Measurements from ENCODE around the gene GLYR1. TPM values are rescaled to one million over a fixed set of nuclear protein-coding genes. Genes with fewer than 3 reads are reported as not detected.
A peak's percentile ranks its signal among the peaks of the same experiment; 100 is the strongest.

The GLYR1 gene
- total and polyA plus RNA-seq, 9 of the 15 experiments (the other 6 are each of a cell fraction or from before 2014, with no cell fraction given) = 6.7 to 99.2 (median 60.2) TPM

DNA sequence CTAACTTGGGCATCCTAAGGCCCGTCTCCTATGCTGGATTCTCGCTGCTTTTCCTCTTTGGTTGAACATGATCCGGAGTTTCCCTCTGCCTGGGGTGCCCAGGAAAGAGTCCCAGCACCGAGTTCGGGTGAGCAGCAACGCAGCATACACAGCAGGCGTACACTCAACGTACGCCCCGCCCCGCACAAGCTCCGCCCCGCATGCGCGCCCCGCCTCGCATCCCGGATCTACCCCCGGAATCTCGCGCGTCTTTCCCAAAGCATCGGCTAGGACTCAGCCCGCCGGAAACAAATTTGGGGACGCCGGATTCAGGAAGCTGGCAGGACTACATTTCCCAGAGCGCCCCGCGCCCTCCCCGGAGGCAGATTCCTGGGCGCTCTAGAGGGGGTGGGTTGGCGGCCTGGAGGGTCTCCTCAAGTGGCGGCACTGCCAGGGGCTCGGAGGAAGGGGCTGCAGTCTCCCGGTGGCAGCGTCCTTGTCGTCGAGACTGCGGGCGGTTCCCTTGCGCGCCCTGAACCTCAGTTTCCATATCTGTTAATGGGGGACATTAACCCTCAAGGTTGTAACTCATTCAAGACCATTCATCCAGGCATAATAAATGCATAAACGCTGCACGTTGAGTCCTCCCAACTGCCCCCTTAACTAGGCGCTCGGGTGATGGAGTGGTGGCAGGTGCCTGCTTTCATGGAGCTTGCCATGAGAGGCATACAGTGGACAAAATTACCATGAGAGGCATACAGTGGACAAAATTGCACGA lies 78.4 kb downstream of the GLYR1 start:
- ChIA-PET CTCF (ENCODE audit: low intra/inter-chr PET ratio) (no interaction called here), POLR2A (interaction anchor here (0.6 to 2.3 kb wide), 8 partner anchors 9 to 298 kb away, joined by 3 to 9 read pairs (median 4); partner anchors contain the start of genes ANKS3 and DNAAF8)
- Histone ChIP-seq H3K4me2 (ENCODE audit: insufficient read depth, low read length) (peak overlapping the region; percentile 82), H3K79me2 (ENCODE audit: control insufficient read depth, insufficient read depth, low read length) (peaks cover 21% of the 10 kb centered on the region), H3K9me1 (ENCODE audit: control insufficient read depth, insufficient read depth, low read length) (no peaks in the 10 kb centered on the region), H3K27me3 (ENCODE audit: control insufficient read depth in 2 of 2, insufficient read depth in 2 of 2, low read length in 2 of 2) (no peaks in the 10 kb centered on the region), H3K9me3 (replicated peaks; ENCODE audit: control insufficient read depth, insufficient read depth, low read depth, low read length) (no peaks in the 10 kb centered on the region), H3K9ac (ENCODE audit: insufficient read depth in 1 of 2, low read depth in 2 of 2, low read length in 2 of 2) (peak overlapping the region; percentile 62 to 90), H3K4me3 (peak overlapping the region; percentile 40), H3K36me3 (ENCODE audit: control insufficient read depth, insufficient read depth, low read length) (peaks cover 16% of the 10 kb centered on the region; the same call in 2 of the 3 replicates), H3K27ac (ENCODE audit: extremely low read depth, low read depth, low read length) (peak overlapping the region; percentile 64), H2AFZ (ENCODE audit: low read depth, low read length) (peak overlapping the region; percentile 91), H3K4me1 (replicated peaks in 1 of 2; ENCODE audit: control insufficient read depth in 2 of 2, insufficient read depth in 2 of 2, low read length in 2 of 2) (peaks cover 21 to 39% of the 10 kb centered on the region in 2 experiments), H4K20me1 (replicated peaks; ENCODE audit: control insufficient read depth, insufficient read depth, low read length) (no peaks in the 10 kb centered on the region)
- peak; percentile 93 to 98 (median 94) for DNase-seq (ENCODE audit: extremely low read depth in 1 of 4, low spot score in 3 of 4)
- peak; percentile 93 for ATAC-seq
- 2% methylated on average over 39 of the region's 48 CpGs for WGBS (ENCODE audit: insufficient coverage, low coverage, missing lambda C conversion rate)
- FAIRE-seq = peak; percentile 98
- in situ Hi-C loops (cut with MboI) = no loop called here
- no TSS peak for BruUV-seq (replicated peaks)
- intact Hi-C loops (cut with micrococcal nuclease) = loop anchor here (2.0 kb wide), 1 partner anchor 36 kb away; no protein-coding TSS in a partner anchor
- TF ChIP-seq, protein P1, sequence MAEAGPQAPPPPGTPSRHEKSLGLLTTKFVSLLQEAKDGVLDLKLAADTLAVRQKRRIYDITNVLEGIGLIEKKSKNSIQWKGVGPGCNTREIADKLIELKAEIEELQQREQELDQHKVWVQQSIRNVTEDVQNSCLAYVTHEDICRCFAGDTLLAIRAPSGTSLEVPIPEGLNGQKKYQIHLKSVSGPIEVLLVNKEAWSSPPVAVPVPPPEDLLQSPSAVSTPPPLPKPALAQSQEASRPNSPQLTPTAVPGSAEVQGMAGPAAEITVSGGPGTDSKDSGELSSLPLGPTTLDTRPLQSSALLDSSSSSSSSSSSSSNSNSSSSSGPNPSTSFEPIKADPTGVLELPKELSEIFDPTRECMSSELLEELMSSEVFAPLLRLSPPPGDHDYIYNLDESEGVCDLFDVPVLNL (CRISPR knock-in tag; IDR thresholded peaks at IDR 0.05; ENCODE audit: low read depth) = no peak
- peak; percentile 52 for TF ChIP-seq CCNT2 (IDR thresholded peaks at IDR 0.05; ENCODE audit: borderline replicate concordance, extremely low read depth, insufficient read length, low read depth, low read length)
- TF ChIP-seq KDM5B (IDR thresholded peaks at IDR 0.05; ENCODE audit: insufficient replicate concordance, low read depth, low read length) = peak; percentile 81
- peak; percentile 48; the same call in 1 of the 2 replicates for TF ChIP-seq DIDO1 (tag; IDR thresholded peaks at IDR 0.05; ENCODE audit: low read depth)
- TF ChIP-seq, protein P2, sequence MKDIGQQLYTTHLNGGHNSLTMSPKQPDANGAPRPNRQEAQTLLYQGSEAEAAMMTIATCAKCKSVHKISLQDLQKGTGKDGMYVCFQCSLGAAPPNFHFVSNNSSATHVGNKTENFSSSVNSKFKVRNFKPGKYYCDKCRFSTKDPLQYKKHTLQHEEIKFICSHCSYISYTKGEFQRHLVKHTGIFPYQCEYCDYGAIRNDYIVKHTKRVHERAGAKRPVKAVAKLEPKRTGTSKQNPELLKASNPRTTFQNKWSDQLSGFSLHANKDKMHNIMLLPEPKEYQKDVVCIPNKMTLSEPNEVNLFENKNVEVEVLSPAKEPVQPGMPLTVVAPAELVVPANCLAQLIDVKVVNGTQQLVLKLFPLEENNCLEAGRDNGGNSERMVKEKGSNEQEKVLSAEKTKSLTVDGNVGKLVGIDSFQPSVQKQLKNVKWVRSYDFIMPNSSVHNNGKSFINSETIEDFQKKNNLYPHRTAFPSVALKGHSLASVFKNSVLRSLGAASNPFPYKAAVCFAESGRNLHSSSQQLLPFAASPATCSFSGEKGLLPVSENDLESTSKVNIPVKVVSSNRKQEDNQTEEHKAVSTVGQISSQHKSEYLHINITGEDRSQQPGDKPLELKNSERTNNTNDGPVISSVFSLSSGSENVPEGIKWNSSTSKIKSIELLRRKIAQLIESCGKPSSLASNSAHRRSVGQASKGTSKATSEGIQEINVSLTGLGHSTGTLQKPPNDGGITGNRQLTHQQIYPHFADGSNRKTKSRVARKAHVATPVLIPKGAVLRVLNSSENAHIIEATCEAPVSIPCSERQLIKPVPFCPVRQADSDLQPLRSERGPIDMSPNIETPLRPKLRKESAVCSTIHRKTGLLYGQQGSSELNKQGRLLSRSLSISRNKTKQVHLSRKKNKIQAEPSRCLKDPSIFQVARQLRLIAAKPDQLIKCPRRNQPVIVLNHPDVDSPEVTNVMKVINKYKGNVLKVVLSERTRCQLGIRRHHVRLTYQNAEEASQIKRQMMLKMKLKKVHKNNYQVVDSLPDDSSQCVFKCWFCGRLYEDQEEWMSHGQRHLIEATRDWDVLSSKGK (CRISPR knock-in tag; IDR thresholded peaks at IDR 0.05) = no peak
- no peak for TF ChIP-seq FOSL1 (tag; conservative IDR thresholded peaks at IDR 0.05)
- TF ChIP-seq NR0B1 (IDR thresholded peaks at IDR 0.05; ENCODE audit: partially characterized antibody) = no peak
- TF ChIP-seq, protein P3, sequence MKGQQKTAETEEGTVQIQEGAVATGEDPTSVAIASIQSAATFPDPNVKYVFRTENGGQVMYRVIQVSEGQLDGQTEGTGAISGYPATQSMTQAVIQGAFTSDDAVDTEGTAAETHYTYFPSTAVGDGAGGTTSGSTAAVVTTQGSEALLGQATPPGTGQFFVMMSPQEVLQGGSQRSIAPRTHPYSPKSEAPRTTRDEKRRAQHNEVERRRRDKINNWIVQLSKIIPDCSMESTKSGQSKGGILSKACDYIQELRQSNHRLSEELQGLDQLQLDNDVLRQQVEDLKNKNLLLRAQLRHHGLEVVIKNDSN (CRISPR knock-in tag; IDR thresholded peaks at IDR 0.05) = no peak; the same call in 1 of the 2 replicates
- TF ChIP-seq TBL1XR1 (IDR thresholded peaks at IDR 0.05; ENCODE audit: low read length in 2 of 2) = peak; percentile 10 to 26; a peak in 1 of 4 replicates
- TF ChIP-seq, protein P4, sequence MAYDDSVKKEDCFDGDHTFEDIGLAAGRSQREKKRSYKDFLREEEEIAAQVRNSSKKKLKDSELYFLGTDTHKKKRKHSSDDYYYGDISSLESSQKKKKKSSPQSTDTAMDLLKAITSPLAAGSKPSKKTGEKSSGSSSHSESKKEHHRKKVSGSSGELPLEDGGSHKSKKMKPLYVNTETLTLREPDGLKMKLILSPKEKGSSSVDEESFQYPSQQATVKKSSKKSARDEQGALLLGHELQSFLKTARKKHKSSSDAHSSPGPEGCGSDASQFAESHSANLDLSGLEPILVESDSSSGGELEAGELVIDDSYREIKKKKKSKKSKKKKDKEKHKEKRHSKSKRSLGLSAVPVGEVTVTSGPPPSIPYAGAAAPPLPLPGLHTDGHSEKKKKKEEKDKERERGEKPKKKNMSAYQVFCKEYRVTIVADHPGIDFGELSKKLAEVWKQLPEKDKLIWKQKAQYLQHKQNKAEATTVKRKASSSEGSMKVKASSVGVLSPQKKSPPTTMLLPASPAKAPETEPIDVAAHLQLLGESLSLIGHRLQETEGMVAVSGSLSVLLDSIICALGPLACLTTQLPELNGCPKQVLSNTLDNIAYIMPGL (CRISPR knock-in tag; IDR thresholded peaks at IDR 0.05) = no peak

All from K562 (cell line).